Measurements from ENCODE around the gene MRPL32.

Gene MRPL32

GRCh38 chr7:42964849-42965805 is 33.0 kb downstream of the MRPL32 start:
- DNase-seq (ENCODE audit: low read depth in 3 of 3) = no peak

- DNase-seq (ENCODE audit: low read depth in 3 of 3) = no peak
Measured at GRCh38 chr7:42967391-42967790, 35.2 kb downstream of the MRPL32 start.

DNA sequence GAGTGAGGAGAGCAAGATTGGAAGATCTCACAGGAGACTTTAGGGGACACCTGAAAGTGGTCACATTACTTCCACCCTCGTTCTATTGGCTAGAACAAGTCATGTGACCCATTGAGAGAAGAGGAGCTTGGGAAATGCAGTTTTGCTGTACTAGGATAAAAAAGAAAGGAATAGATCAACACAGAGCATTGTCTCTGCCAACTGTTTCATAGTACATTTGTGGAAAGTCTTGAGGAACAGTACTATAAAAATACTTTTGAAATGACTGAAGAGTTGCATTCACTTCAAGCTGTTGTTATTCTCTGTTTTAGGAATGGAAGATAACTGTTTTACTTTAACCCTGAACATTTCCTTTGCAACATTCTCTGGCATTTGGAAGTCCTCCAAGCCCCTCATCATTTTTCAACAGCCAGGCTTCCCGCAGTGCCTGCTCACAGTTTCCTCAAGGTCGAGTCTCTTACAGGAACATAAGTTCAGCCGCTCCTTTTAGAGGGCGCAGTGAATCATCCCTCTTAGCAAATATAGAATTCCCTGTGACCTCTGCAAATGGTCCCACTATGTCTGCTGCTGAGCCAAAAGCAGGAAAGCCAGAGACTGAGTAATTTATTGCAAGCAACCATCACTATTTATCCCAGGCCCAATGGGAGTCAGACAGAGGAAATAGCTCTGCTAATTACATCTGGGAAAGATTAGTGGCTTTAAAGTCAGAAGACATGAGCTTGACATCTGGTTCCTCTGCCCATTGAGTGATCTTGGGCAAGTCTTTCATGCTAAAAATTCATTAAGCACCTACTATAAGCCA is 40.7 kb downstream of the MRPL32 start:
- no peak for DNase-seq (ENCODE audit: low read depth in 3 of 3)

DNA sequence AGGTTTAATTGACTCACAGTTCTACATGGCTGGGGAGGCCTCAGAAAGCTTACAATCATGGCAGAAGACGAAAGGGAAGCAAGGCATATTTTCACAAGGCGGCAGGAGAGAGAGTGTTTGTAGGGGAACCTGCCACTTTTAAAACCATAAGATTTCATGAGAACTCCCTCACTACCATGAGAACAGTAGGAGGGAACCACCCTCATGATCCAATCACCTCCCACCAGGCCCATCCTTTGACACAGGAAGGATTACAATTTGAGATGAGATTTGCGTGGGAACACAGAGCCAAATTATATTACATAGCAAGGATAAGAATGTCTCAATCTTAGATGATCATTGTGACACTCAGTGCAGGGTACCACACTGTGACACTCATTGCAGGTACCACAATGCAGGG is 44.2 kb downstream of the MRPL32 start:
- DNase-seq (ENCODE audit: low read depth in 3 of 3) = no peak

DNA sequence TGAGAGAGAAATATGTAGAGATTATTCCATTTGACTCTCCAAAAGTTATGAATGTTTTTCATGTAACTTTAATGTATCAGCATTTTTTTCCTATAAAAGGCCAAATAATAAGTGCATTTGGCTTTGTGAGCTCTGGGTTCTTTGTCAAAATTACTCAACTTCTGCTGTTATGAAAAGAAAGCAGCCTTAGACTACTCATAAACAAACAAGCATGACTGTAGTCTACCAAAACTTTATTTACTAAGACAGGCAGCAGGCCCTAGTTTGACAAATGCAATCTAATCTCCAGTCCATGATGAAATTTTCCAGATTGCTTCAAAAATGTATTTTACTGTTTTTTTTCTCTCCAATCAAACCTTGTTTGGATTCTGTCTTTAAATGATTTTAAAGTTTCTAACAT is 46.3 kb downstream of the MRPL32 start:
- DNase-seq (ENCODE audit: low read depth in 3 of 3) = no peak

DNA sequence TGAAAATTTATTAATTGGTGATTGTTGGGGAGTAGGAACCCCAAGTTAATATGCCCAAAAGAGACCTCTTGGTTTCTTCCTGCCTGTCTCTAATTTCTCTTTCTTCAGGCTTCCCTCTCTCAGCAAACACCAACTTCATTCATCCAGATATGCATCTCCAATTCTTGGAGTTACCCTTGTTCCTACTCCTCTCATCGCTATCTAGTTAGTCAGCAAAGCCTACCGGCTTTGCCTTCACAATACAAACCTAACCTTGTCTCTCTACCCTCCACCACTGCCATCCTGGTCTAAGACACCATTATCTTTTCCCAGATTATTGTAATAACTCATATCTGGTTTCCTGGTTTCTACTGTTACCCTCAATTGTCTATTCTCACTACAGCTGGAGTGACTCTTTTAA is 47.9 kb downstream of the MRPL32 start:
- DNase-seq (ENCODE audit: low read depth in 3 of 3) = no peak

GRCh38 chr7:42980514-42980913 is 48.3 kb downstream of the MRPL32 start:
- no peak for DNase-seq (ENCODE audit: low read depth in 3 of 3)

DNA sequence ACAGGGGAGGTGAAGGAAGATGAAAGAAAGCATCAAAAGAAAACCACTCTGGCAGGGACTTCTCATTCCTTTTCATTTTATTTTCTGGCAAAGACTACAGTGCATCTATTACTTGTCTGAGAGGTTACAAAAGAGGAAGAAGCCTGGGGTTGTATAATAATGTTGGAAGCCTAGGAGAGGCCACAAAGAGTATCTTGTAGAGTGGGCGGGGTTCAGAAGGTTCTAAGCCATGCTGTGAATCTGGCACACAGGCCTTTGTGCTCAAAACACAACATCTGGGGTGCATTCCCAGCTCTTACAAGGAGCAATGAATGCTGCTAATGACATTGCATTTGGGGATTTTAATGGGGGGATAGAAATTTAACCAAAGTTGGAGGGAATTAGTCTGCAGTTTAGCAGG is 49.4 kb downstream of the MRPL32 start:
- DNase-seq (ENCODE audit: low read depth in 3 of 3) = no peak

GRCh38 chr7:42982604-42983115 is 50.5 kb downstream of the MRPL32 start:
- no peak for DNase-seq (ENCODE audit: low read depth in 3 of 3)

DNA sequence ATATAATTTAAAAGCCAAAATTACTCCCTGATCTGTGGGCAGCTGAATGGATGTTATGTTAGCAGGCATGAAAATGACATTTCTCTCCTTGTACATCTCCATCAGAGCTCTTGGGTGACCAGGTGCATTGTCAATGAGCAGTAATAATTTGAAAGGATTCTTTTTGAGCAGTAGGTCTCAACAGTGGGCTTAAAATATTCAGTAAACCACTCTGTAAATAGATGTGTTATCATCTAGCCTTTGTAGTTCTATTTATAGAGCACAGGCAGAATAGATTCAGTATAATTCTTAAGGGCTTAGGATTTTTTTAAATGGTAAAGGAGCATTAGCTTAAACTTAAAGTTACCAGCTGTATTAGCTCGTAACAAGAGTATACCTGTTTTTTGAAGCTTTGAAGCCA is 52.0 kb downstream of the MRPL32 start:
- no peak for DNase-seq (ENCODE audit: low read depth in 3 of 3)

GRCh38 chr7:42986213-42986612 is 54.0 kb downstream of the MRPL32 start:
- DNase-seq (ENCODE audit: low read depth in 3 of 3) = no peak

DNA sequence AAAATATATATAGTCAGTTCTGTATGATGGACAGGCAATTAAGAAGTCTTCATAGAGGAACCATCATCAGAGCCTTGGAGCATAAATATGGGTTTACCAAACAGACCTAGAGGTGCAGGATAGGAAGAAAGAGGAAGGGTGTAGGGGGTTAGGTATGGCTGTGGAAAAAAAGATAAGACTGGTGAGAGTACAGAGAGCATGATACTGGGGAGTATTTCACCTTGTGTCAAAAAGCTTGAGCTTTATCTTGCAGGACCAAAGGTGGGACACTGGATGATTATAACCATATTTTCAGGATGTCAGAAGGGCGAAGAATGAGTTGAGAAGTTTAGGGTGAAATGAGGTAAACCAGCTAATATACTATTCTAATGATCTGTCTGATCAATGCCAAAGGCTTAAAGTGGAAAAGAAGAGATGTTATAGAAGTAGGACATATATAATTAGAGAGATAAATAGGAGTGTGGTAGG is 54.6 kb downstream of the MRPL32 start:
- no peak for DNase-seq (ENCODE audit: low read depth in 3 of 3)

Measured in stimulated activated CD4-positive, alpha-beta T cell treated with anti-CD3 and anti-CD28 coated beads, TNF-alpha, amount 100 ng/mL, for 4 hours (primary cell).